CMK (cell line): Measurements from ENCODE around the gene TUBB2A.
"Not testable (repeated sequence)": the region's sequence is repeated elsewhere in the genome, so short reads cannot be mapped to it uniquely, and the experiment has no call there.

ENCODE experiments used
- DNase-seq: peaks from one replicate; pipeline ENCODE4 v3.0.0-alpha.2; 2010; ENCODE audit warnings: low read depth

Gene TUBB2A

GRCh38 chr6:3152689-3153088 is 4.7 kb downstream of the TUBB2A start:
- no peak for DNase-seq

GRCh38 chr6:3151691-3152090 is 5.7 kb downstream of the TUBB2A start:
- DNase-seq = no peak

GRCh38 chr6:3147914-3148757 is 9.2 kb downstream of the TUBB2A start:
- DNase-seq = no peak

DNA sequence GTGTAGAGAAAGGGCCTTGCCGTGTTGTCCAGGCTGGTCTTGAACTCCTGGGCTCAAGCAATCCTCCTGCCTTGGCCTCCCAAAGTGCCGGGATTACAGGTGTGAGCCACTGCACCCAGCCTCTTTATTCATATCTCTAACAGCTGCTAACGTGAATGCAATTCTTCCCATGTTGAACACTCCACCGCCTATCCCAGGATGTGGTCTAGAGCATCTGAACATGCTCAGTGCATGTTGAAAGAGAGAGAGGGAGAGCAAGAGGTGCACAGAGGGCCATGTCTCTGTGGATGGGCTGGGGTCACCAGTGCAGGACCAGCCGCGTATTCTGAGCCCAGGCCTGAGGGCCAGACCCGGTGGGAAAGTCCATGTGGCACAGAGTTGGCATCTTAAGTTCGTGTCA is 12.8 kb downstream of the TUBB2A start:
- DNase-seq = no peak

DNA sequence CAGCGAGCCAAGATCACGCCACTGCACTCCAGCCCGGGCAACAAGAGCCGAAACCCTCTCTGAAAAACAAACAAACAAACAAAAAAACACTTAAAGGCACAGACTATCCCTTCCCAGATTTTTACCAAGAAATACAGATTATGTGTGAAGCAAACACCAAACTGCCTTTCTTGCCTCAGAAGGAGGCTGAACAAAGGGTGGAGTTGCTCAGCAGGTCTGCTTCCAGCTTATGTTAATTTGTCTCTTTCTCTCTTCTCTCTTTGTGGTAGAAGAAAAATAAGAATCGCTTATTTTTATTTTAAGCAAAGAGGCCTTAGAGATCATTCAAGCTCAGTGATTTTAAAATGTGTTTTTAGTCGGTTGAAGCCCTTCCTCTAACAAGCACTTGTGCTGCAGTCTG is 14.2 kb downstream of the TUBB2A start:
- DNase-seq = no peak

DNA sequence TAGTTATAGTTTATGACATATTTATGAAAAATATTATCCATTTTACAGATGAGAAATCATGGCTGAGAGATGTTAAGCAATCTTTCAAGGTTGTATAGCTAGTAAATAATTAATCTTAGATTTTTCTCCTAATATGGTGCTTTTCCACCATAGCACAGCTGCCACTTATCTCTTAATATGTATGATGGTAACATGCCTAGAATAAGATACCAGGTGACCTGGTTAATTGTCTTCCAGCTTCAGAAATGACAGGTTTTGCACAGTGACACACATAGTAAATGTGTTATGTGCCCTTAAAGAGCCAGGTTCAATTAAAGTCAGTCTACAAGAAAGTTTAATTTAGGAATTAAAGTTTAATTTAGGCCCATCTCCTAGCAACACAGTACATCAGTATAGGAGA is 14.8 kb downstream of the TUBB2A start:
- no peak for DNase-seq

DNA sequence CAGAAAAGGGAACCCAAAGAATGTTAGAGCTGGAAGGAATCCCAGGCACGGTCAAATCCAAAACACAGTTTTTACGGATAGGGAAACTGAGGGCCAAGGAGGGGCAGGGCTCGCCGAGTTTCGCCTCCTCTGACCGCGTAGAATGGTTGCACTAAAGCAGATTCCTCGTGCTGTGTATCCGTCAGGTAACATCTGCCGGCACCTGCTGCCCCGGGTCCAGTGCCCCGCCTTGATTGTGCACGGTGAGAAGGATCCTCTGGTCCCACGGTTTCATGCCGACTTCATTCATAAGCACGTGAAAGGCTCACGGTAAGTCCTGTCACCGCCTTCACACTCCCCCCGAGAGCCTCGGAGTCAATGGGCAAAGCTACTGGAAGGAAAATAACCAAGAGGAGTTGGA is 17.1 kb downstream of the TUBB2A start:
- no peak for DNase-seq

GRCh38 chr6:3139090-3139903 is 18.0 kb downstream of the TUBB2A start:
- no peak for DNase-seq

- DNase-seq = no peak
Measured at GRCh38 chr6:3138341-3138740, 19.0 kb downstream of the TUBB2A start.

- not testable (repeated sequence) for DNase-seq
Measured at GRCh38 chr6:3137873-3138272, 19.5 kb downstream of the TUBB2A start.

DNA sequence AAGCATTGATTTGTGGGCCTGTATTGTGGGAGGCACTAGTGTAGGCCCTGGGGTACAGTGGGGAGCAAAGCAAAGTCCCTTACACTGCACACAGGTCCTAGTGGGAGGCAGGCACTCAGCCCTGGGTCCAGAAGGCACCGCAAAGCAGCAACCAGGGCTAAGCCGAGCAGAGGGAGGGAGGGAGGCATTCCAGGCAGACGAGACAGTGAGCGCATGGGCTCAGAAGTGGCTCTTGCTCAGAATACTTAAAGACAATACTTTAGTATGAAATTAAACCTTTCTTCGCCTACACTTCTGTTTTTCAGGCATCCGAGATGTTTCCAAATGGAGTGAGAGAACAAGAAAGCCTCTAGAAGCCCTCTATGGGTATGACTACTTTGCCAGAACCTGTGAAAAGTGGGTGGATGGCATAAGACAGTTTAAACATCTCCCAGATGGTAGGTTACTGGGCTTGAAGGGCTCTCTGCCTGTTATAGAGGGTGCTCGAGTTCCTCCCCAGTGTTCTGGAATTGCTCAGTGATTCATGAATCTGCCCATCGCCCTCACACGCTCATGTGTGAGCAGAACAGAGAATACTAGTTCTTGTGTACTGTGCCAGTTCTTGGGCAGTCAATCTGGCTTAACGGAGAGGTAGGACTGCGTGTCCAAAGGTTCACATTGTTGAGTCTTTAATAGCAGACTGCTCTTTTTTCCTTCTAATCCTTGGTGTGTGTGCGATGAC is 20.1 kb downstream of the TUBB2A start:
- DNase-seq = no peak

GRCh38 chr6:3136292-3137011 is 20.9 kb downstream of the TUBB2A start:
- DNase-seq = no peak

DNA sequence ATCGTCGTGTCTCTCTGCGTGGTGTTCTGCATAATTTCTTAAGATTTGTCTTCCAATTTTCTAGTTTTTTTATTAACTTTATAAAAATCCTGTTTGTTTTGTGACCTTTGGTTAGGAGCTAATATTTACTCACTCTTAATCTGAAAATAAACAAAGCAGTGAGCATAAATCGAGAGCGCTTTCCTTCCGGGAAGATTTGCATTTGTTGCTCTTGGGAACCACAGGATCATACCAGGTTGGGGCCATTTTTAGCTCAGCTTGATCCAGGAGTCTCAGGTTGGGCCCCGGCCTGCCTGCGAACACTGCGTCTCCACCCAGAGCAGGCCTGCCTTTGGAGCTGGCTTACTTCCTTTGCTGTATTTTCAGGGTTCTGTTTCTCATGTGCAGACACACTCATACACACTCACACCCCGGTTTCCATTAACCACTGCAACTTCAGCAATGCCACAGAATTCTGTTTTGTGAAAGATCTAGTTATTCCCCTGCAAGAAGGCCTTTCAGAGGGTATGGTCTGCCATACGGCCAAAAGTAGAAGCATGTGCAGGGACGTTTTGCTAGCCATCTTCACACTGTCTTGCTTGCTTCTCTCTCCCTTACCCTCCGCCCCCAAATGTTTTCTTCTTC is 21.6 kb downstream of the TUBB2A start:
- DNase-seq = no peak

DNA sequence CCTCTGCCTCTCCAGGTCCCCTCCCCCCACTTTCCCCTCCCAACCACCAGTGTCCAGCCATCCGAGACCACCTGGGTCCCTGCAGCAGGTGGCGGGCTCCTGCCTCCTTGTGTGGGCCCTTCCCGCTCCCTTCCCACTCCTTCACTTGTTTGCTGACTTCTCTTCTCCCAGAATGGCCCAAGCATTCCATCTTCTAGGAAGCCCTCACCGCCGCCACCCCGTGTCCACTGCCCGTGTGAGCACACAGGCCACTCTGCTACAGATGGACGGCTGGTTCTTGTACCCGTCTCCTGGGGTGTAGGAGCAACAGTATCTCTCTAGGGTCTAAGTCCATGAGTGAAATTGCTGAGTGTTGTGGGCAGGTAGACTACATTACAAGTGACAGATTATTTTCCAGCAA is 23.8 kb downstream of the TUBB2A start:
- DNase-seq = no peak

GRCh38 chr6:3131695-3132094 is 25.6 kb downstream of the TUBB2A start:
- no peak for DNase-seq

DNA sequence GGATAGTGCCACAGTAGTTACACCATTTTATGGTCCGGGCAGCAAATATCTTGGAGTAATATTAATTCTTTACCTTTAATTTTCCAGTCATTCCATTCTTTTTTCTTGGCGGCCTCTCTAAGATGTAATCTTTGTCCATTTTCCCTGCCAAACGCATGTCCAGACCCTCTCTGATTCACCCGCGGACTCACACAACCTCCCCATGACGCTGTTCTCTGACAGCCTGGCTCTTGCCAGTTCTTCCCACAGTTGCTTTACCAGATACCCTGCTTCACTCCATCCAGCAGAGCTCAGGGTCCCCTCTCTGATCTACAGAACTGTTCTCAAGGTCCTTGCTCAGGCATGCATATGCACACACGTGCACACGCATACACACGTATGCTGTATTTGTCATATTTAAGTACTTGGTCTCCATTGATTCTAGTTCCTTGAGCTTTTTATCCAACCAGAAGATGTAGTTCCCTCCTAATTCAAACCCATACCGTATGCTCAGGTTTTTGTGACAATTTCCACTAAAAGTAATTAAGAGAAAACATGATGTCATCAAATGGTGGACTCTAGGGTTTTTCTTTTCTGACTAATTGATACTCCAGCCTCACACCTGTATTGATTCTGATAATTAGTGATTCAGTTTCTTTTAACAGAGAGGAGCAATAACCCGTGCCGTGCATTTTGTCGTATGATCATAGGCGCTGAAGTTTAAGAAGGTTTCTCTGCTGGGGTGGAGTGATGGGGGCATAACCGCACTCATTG is 28.8 kb downstream of the TUBB2A start:
- no peak for DNase-seq

- DNase-seq = no peak
Measured at GRCh38 chr6:3125815-3126214, 31.5 kb downstream of the TUBB2A start.

- DNase-seq = no peak
Measured at GRCh38 chr6:3124667-3125066, 32.7 kb downstream of the TUBB2A start.

GRCh38 chr6:3122823-3123182 is 34.5 kb downstream of the TUBB2A start:
- no peak for DNase-seq

- no peak for DNase-seq
Measured at GRCh38 chr6:3120765-3121089, 36.6 kb downstream of the TUBB2A start.
